ENCODE results near the gene RPS13.

DNA sequence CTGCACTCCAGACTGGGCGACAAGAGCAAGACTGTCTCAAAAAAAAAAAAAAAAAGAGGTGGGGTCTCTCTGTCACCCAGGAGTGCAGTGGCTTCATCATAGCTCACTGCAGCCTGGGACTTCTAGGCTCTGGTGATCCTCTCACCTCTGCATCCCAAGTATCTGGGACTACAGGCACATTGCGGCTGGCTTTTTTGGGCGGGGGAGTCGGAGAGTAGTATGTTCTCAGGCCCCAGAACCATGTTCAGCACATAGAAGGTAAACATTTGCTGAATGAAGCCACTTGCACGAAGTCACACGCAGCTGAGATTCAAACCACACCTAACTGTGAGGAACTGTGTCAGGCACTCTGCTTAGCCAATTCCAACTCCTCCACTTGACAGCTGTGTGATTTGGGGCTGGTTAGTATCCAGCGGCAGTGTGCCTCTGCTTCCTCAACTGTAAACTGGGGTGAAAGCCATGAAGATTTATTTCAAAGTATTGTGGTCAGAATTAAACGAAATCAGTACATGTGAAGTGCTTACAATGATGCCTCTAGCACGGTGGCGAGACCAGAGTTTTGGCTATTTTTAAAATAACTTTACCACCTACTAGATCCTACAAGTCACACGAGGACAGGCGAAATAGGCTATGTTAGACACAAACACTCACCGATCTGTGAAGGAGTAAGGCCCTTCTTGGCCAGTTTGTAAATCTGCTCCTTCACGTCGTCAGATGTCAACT lies 789 bp downstream of the RPS13 start:
- TF ChIP-seq EZH2phosphoT487 (IDR thresholded peaks at IDR 0.05; ENCODE audit: insufficient read depth, low read depth) (no peak), EZH2 (IDR thresholded peaks at IDR 0.05; ENCODE audit: insufficient read depth, poor library complexity, severe bottlenecking) (no peak)
